Hematopoietic multipotent progenitor cell treated with erythropoietin and hydrocortisone succinate and interleukin-3 and kit ligand, for 6 days (in vitro differentiated cells): Measurements from ENCODE around the gene MIDN.
"Not testable (repeated sequence)": the region's sequence is repeated elsewhere in the genome, so short reads cannot be mapped to it uniquely, and the experiment has no call there.

Experiments
- DNase-seq: peaks from one replicate; pipeline ENCODE4 v3.0.0-alpha.2; 2015

MIDN gene

GRCh38 chr19:1296575-1297271 is 48.3 kb downstream of the MIDN start:
- no peak for DNase-seq

GRCh38 chr19:1298235-1298634 is 49.9 kb downstream of the MIDN start:
- DNase-seq = no peak

GRCh38 chr19:1299801-1300200 is 51.4 kb downstream of the MIDN start:
- DNase-seq = no peak

GRCh38 chr19:1300744-1301490 is 52.5 kb downstream of the MIDN start:
- DNase-seq = no peak

- DNase-seq = no peak
These were observed 54.3 kb downstream of the MIDN start for GRCh38 chr19:1302533-1303239.

GRCh38 chr19:1304197-1304924 is 56.0 kb downstream of the MIDN start:
- DNase-seq = no peak

GRCh38 chr19:1305354-1305753 is 57.0 kb downstream of the MIDN start:
- not testable (repeated sequence) for DNase-seq

- DNase-seq = no peak
These were observed 58.9 kb downstream of the MIDN start for GRCh38 chr19:1307320-1307719.

- no peak for DNase-seq
These were observed 59.4 kb downstream of the MIDN start for GRCh38 chr19:1307755-1308303.

GRCh38 chr19:1308718-1309117 is 60.3 kb downstream of the MIDN start:
- no peak for DNase-seq
